H9 (cell line): ENCODE data around the gene BRPF1. TPM values are rescaled to one million over a fixed set of nuclear protein-coding genes. Genes with fewer than 3 reads are reported as not detected.
"Not testable (repeated sequence)": the region's sequence is repeated elsewhere in the genome, so short reads cannot be mapped to it uniquely, and the experiment has no call there.

Source experiments
- DNase-seq: peaks from one replicate; pipeline ENCODE4 v3.0.0-alpha.2; 2017
- H2AFZ ChIP-seq: one replicate; pipeline ENCODE4 v1.6.1; 2013; ENCODE audit warnings: mild to moderate bottlenecking, low read length, control low read depth, moderate library complexity
- H2AK5ac ChIP-seq: 2 replicates; pipeline ENCODE4 v1.6.1; 2013; ENCODE audit warnings: low read length, control low read depth, mixed read lengths; ENCODE audit not compliant: insufficient read length
- H2BK120ac ChIP-seq: one replicate; pipeline ENCODE4 v1.6.1; 2013; ENCODE audit warnings: low read depth, mild to moderate bottlenecking, low read length, control low read depth, inconsistent platforms; ENCODE audit not compliant: poor library complexity, severe bottlenecking
- H2BK12ac ChIP-seq: 2 replicates; pipeline ENCODE4 v1.6.1; 2013; ENCODE audit warnings: low read length, control low read depth, mixed read lengths, low read depth; ENCODE audit not compliant: insufficient read length
- H2BK15ac ChIP-seq: 2 replicates; pipeline ENCODE4 v1.6.1; 2013; ENCODE audit warnings: low read depth, low read length, control low read depth
- H2BK20ac ChIP-seq: one replicate; pipeline ENCODE4 v1.6.1; 2013; ENCODE audit warnings: low read depth, mild to moderate bottlenecking, low read length, control low read depth, inconsistent platforms; ENCODE audit not compliant: poor library complexity, severe bottlenecking
- H2BK5ac ChIP-seq: 2 replicates; pipeline ENCODE4 v1.6.1; 2013; ENCODE audit warnings: low read length, control low read depth, mixed read lengths; ENCODE audit not compliant: insufficient read length
- H3K14ac ChIP-seq: 2 replicates; pipeline ENCODE4 v1.6.1; 2013; ENCODE audit warnings: low read length, control low read depth; ENCODE audit not compliant: insufficient read depth
- H3K18ac ChIP-seq: 2 replicates; pipeline ENCODE4 v1.6.1; 2013; ENCODE audit warnings: low read depth, mild to moderate bottlenecking, mixed read lengths, low read length, control low read depth; ENCODE audit not compliant: insufficient read length
- H3K23ac ChIP-seq: 2 replicates; pipeline ENCODE4 v1.6.1; 2013; ENCODE audit warnings: low read length, control low read depth, mixed read lengths, low read depth; ENCODE audit not compliant: insufficient read length
- H3K23me2 ChIP-seq: 2 replicates; pipeline ENCODE4 v1.6.1; 2013; ENCODE audit warnings: low read depth, mild to moderate bottlenecking, mixed read lengths, low read length, control low read depth; ENCODE audit not compliant: insufficient read length, poor library complexity, severe bottlenecking
- H3K27ac ChIP-seq: 2 replicates; pipeline ENCODE4 v1.5.1; 2013; ENCODE audit warnings: low read length, control low read depth, mixed read lengths, low read depth; ENCODE audit not compliant: insufficient read length
- H3K27me3 ChIP-seq: 2 replicates; pipeline ENCODE4 v1.6.1; 2013; ENCODE audit warnings: low read length, control low read depth, inconsistent platforms; ENCODE audit not compliant: insufficient read depth
- H3K4ac ChIP-seq: 2 replicates; pipeline ENCODE4 v1.6.1; 2013; ENCODE audit warnings: low read depth, mild to moderate bottlenecking, control low read depth, inconsistent platforms, low read length, moderate library complexity
- H3K4me1 ChIP-seq: 2 replicates; pipeline ENCODE4 v1.6.1; 2013; ENCODE audit warnings: low read length, control low read depth, inconsistent platforms; ENCODE audit not compliant: insufficient read depth
- H3K4me2 ChIP-seq: 2 replicates; pipeline ENCODE4 v1.6.1; 2013; ENCODE audit warnings: low read length, control low read depth, mixed read lengths; ENCODE audit not compliant: insufficient read length, insufficient read depth
- H3K56ac ChIP-seq: 2 replicates; pipeline ENCODE4 v1.6.1; 2013; ENCODE audit warnings: low read depth, mild to moderate bottlenecking, mixed read lengths, low read length, control low read depth; ENCODE audit not compliant: insufficient read length
- H3K79me1 ChIP-seq: 2 replicates; pipeline ENCODE4 v1.6.1; 2013; ENCODE audit warnings: low read depth, mild to moderate bottlenecking, moderate library complexity, low read length, control low read depth, inconsistent platforms; ENCODE audit not compliant: insufficient read depth, poor library complexity, severe bottlenecking
- H3K79me2 ChIP-seq: 2 replicates; pipeline ENCODE4 v1.6.1; 2013; ENCODE audit warnings: low read length, control low read depth, inconsistent platforms; ENCODE audit not compliant: insufficient read depth
- H3K9ac ChIP-seq: 2 replicates; pipeline ENCODE4 v1.6.1; 2013; ENCODE audit warnings: low read length, control low read depth, mixed read lengths; ENCODE audit not compliant: insufficient read length; ENCODE audit errors: extremely low read depth
- H3K9me3 ChIP-seq: one replicate; pipeline ENCODE4 v1.6.1; 2013; ENCODE audit warnings: low read depth, low read length, inconsistent platforms; ENCODE audit not compliant: control insufficient read depth
- H3T11ph ChIP-seq: one replicate; pipeline ENCODE4 v1.6.1; 2013; ENCODE audit warnings: mild to moderate bottlenecking, low read length, control low read depth, inconsistent platforms
- H4K20me1 ChIP-seq: one replicate; pipeline ENCODE4 v1.6.1; 2013; ENCODE audit not compliant: control insufficient read depth, insufficient read length, insufficient read depth
- H4K5ac ChIP-seq: 2 replicates; pipeline ENCODE4 v1.6.1; 2013; ENCODE audit warnings: low read depth, mild to moderate bottlenecking, mixed read lengths, low read length, control low read depth; ENCODE audit not compliant: insufficient read length
- H4K8ac ChIP-seq: replicated peaks from 2 replicates; pipeline ENCODE4 v1.6.1; 2013; ENCODE audit warnings: low read length, control low read depth, mixed read lengths, low read depth; ENCODE audit not compliant: insufficient read length
- H4K91ac ChIP-seq: 2 replicates; pipeline ENCODE4 v1.6.1; 2013; ENCODE audit warnings: low read depth, mild to moderate bottlenecking, moderate library complexity, mixed read lengths, low read length, control low read depth; ENCODE audit not compliant: insufficient read length
- H3K27ac Mint-ChIP-seq, 3 experiments: 2 replicates in 2 of 3; 3 replicates in 1 of 3; pipeline ENCODE4 v1.8.0; 2020 to 2021; ENCODE audit warnings: mixed read lengths in 3 of 3, mild to moderate bottlenecking in 1 of 3, moderate library complexity in 1 of 3
- H3K27me3 Mint-ChIP-seq: 2 replicates; pipeline ENCODE4 v1.8.0; 2021; ENCODE audit warnings: low read depth, mild to moderate bottlenecking, moderate library complexity, mixed read lengths
- H3K36me3 Mint-ChIP-seq, 3 experiments: 2 replicates in 2 of 3; 3 replicates in 1 of 3; pipeline ENCODE4 v1.8.0; 2020 to 2021; ENCODE audit warnings: low read depth in 3 of 3, mixed read lengths in 3 of 3; ENCODE audit not compliant: insufficient read depth in 1 of 3
- H3K4me1 Mint-ChIP-seq, 2 experiments: 2 replicates each; pipeline ENCODE4 v1.8.0; 2020; ENCODE audit warnings: mixed read lengths in 2 of 2
- H3K4me3 Mint-ChIP-seq, 2 experiments: 2 replicates in 1 of 2; 3 replicates in 1 of 2; pipeline ENCODE4 v1.8.0; 2020 to 2021; ENCODE audit warnings: mild to moderate bottlenecking in 2 of 2, mixed read lengths in 2 of 2, moderate library complexity in 1 of 2
- H3K9me3 Mint-ChIP-seq, 2 experiments: 2 replicates in 1 of 2; 3 replicates in 1 of 2; pipeline ENCODE4 v1.8.0; 2020; ENCODE audit warnings: mild to moderate bottlenecking in 2 of 2, mixed read lengths in 2 of 2, moderate library complexity in 1 of 2
- CTCF ChIP-seq: fragments of 200-600 bp; sonication (generic); conservative IDR thresholded peaks from 3 replicates; pipeline ENCODE4 v1.8.0; 2021; ENCODE audit warnings: antibody characterized with exemption, mild to moderate bottlenecking
- WGBS: extraction: QIAGEN DNeasy Blood & Tissue Kit; methylation state at CpG from one replicate; pipeline ENCODE4 v1.1.7; 2013; ENCODE audit warnings: missing lambda C conversion rate, low lambda C conversion rate, mixed read lengths; ENCODE audit not compliant: insufficient read length; ENCODE audit errors: extremely low coverage; 5-methylcytosine and 5-hydroxymethylcytosine counted together
- total RNA-seq: library from RNA; stranded (reverse); gene quantifications from 2 replicates; pipeline ENCODE4 v1.2.1, GENCODE V29; 2021

The BRPF1 gene
- total RNA-seq, 1 experiment from 2014 or later: 38.6 TPM

GRCh38 chr3:9770276-9770812 is 38.8 kb downstream of the BRPF1 start:
- no peak overlapping the region for H2BK120ac ChIP-seq
- H3K27ac ChIP-seq: no peak overlapping the region
- H3K18ac ChIP-seq: no peak overlapping the region
- no peak overlapping the region for H2AK5ac ChIP-seq
- no peaks in the 10 kb centered on the region for H3K23me2 ChIP-seq
- no peak overlapping the region for H2BK12ac ChIP-seq
- H4K5ac ChIP-seq: no peak overlapping the region
- WGBS: no CpG with 5 or more reads among the region's 15 CpGs
- no peak overlapping the region for H3K14ac ChIP-seq
- no peaks in the 10 kb centered on the region for H3K9me3 ChIP-seq
- H2BK15ac ChIP-seq: no peak overlapping the region
- H4K91ac ChIP-seq: no peak overlapping the region
- peaks cover 0 to 14% (median 0%) of the 10 kb centered on the region in 3 experiments; a peak in 2 of 7 replicates for H3K36me3 Mint-ChIP-seq
- no peak for DNase-seq
- no peak overlapping the region for H4K8ac ChIP-seq
- H3K9me3 Mint-ChIP-seq: no peaks in the 10 kb centered on the region
- H4K20me1 ChIP-seq: no peaks in the 10 kb centered on the region
- H3K4me3 Mint-ChIP-seq: peak overlapping the region; percentile 56 to 77
- H2BK5ac ChIP-seq: no peak overlapping the region
- H3K27ac Mint-ChIP-seq: no peak overlapping the region
- no peak overlapping the region for H3K23ac ChIP-seq
- no peak overlapping the region for H3K56ac ChIP-seq
- no peak overlapping the region for H2BK20ac ChIP-seq
- no peaks in the 10 kb centered on the region for H3K79me2 ChIP-seq
- H3K4me2 ChIP-seq: peak overlapping the region; percentile 31
- no peak overlapping the region for H3T11ph ChIP-seq
- H3K4me1 Mint-ChIP-seq: peaks cover 21 to 32% of the 10 kb centered on the region in 2 experiments
- no peaks in the 10 kb centered on the region for H3K4me1 ChIP-seq
- no peak overlapping the region for H3K4ac ChIP-seq
- no peaks in the 10 kb centered on the region; the same call in 1 of the 2 replicates for H3K27me3 ChIP-seq
- no peaks in the 10 kb centered on the region for H3K79me1 ChIP-seq
- no peak for TF ChIP-seq CTCF
- no peak overlapping the region for H2AFZ ChIP-seq
- no peak overlapping the region for H3K9ac ChIP-seq
- H3K27me3 Mint-ChIP-seq: peaks cover 61% of the 10 kb centered on the region

DNA sequence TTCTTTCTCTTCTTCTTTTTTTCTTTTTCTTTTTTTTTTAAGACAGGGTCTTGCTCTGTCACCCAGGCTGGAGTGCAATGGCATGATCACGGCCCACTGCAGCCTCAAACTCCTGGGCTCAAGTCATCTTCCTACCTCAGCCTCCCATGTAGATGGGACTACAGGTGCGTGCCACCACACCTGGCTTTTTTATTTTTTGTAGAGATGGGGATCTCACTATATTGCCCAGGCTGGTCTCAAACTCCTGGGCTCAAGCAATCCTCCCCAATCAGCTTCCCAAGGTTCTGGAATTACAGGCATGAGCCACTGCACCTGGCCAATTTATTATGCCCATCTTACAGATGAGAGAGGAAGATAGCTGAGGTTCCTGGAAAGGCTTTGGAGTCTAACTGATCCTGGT is 39.5 kb downstream of the BRPF1 start:
- not testable (repeated sequence) for H3K23ac ChIP-seq, H3K9me3 Mint-ChIP-seq, H2AK5ac ChIP-seq, H2BK20ac ChIP-seq, H4K20me1 ChIP-seq, H3K79me1 ChIP-seq, H3K27ac ChIP-seq, H3K9ac ChIP-seq, H3K23me2 ChIP-seq, H3K9me3 ChIP-seq, H3K14ac ChIP-seq, H2BK120ac ChIP-seq, H4K8ac ChIP-seq, H3K18ac ChIP-seq, H3K27ac Mint-ChIP-seq, H2BK12ac ChIP-seq, H3K56ac ChIP-seq, H3K4me1 ChIP-seq, H4K91ac ChIP-seq, H3K79me2 ChIP-seq, H3T11ph ChIP-seq, H2BK5ac ChIP-seq, DNase-seq, H3K4me2 ChIP-seq, H3K4ac ChIP-seq, H4K5ac ChIP-seq, H2AFZ ChIP-seq, H2BK15ac ChIP-seq, H3K27me3 ChIP-seq
- peaks cover 18 to 28% of the 10 kb centered on the region in 2 experiments for H3K4me1 Mint-ChIP-seq
- H3K27me3 Mint-ChIP-seq: peaks cover 67% of the 10 kb centered on the region
- WGBS: no CpG with 5 or more reads among the region's 2 CpGs
- H3K36me3 Mint-ChIP-seq: peaks cover 0 to 10% (median 0%) of the 10 kb centered on the region in 3 experiments; a peak in 2 of 7 replicates
- H3K4me3 Mint-ChIP-seq: peak overlapping the region in 1 of 2 experiments; percentile 44; a peak in 2 of 5 replicates
